HG03196 (cell line): ENCODE results near the gene GLRX3.
A peak's percentile ranks its signal among the peaks of the same experiment; 100 is the strongest.
"Not testable (repeated sequence)": the region's sequence is repeated elsewhere in the genome, so short reads cannot be mapped to it uniquely, and the experiment has no call there.

ENCODE experiments used
- ATAC-seq: cut with Tn5 transposase; IDR thresholded peaks from one replicate; pipeline ENCODE4 v1.9.1; 2021; ENCODE audit not compliant: unreplicated experiment

Gene GLRX3

GRCh38 chr10:130188195-130189175, 52.3 kb downstream of the GLRX3 start:
- no peak for ATAC-seq

- ATAC-seq, result no peak
Observed at GRCh38 chr10:130189608-130190054, 53.4 kb downstream of the GLRX3 start.

GRCh38 chr10:130190055-130190736, 54.0 kb downstream of the GLRX3 start:
- ATAC-seq, result peak; percentile 91

GRCh38 chr10:130190737-130191115, 54.5 kb downstream of the GLRX3 start:
- no peak for ATAC-seq

GRCh38 chr10:130191380-130191779, 55.2 kb downstream of the GLRX3 start:
- ATAC-seq, result no peak

GRCh38 chr10:130192276-130192848, 56.2 kb downstream of the GLRX3 start:
- no peak for ATAC-seq

- no peak for ATAC-seq
Observed at GRCh38 chr10:130193033-130193432, 56.8 kb downstream of the GLRX3 start.

GRCh38 chr10:130193493-130194193, 57.5 kb downstream of the GLRX3 start:
- ATAC-seq, result no peak

- no peak for ATAC-seq
Observed at GRCh38 chr10:130194194-130194990, 58.2 kb downstream of the GLRX3 start.

GRCh38 chr10:130194991-130195645, 58.9 kb downstream of the GLRX3 start:
- ATAC-seq, result no peak

- ATAC-seq, result no peak
Observed at GRCh38 chr10:130195746-130196294, 59.6 kb downstream of the GLRX3 start.

- ATAC-seq, result no peak
Observed at GRCh38 chr10:130196511-130197487, 60.6 kb downstream of the GLRX3 start.

GRCh38 chr10:130198651-130199050, 62.5 kb downstream of the GLRX3 start:
- no peak for ATAC-seq

GRCh38 chr10:130200179-130201042, 64.2 kb downstream of the GLRX3 start:
- no peak for ATAC-seq

- no peak for ATAC-seq
Observed at GRCh38 chr10:130201043-130201380, 64.8 kb downstream of the GLRX3 start.

GRCh38 chr10:130202150-130202549, 66.0 kb downstream of the GLRX3 start:
- not testable (repeated sequence) for ATAC-seq

- ATAC-seq, result no peak
Observed at GRCh38 chr10:130202984-130203621, 66.9 kb downstream of the GLRX3 start.
